Mesenchymal stem cell (in vitro differentiated cells and primary cell): ENCODE results near the gene CTRL.

Experiments used
- DNase-seq: peaks from one replicate; pipeline ENCODE4 v3.0.0-alpha.2; 2013
- H2AFZ ChIP-seq: one replicate; pipeline ENCODE4 v1.6.1; 2013; ENCODE audit warnings: low read depth, mild to moderate bottlenecking, control low read depth, inconsistent platforms, low read length, moderate library complexity
- H2AK5ac ChIP-seq: 2 replicates; pipeline ENCODE4 v1.6.1; 2013; ENCODE audit warnings: low read length, moderate library complexity, mild to moderate bottlenecking, inconsistent platforms; ENCODE audit not compliant: severe bottlenecking
- H2BK120ac ChIP-seq: one replicate; pipeline ENCODE4 v1.6.1; 2013; ENCODE audit warnings: low read depth, mild to moderate bottlenecking, inconsistent platforms, low read length, moderate library complexity
- H2BK12ac ChIP-seq, 2 experiments: one replicate each; pipeline ENCODE4 v1.6.1; 2013; ENCODE audit warnings: inconsistent platforms in 2 of 2, low read length in 2 of 2, mild to moderate bottlenecking in 2 of 2, moderate library complexity in 2 of 2, control low read depth in 1 of 2
- H2BK15ac ChIP-seq: one replicate; pipeline ENCODE4 v1.6.1; 2013; ENCODE audit warnings: mild to moderate bottlenecking, low read depth, inconsistent platforms; ENCODE audit not compliant: poor library complexity, severe bottlenecking
- H2BK5ac ChIP-seq: 2 replicates; pipeline ENCODE4 v1.6.1; 2013; ENCODE audit warnings: low read depth, mild to moderate bottlenecking, low read length, control low read depth, inconsistent platforms; ENCODE audit not compliant: poor library complexity, severe bottlenecking
- H3K14ac ChIP-seq, 2 experiments: one replicate each; pipeline ENCODE4 v1.6.1; 2013; ENCODE audit warnings: inconsistent platforms in 2 of 2, low read length in 2 of 2, control low read depth in 1 of 2, mild to moderate bottlenecking in 1 of 2, moderate library complexity in 1 of 2
- H3K18ac ChIP-seq, 2 experiments: one replicate each; pipeline ENCODE4 v1.6.1; 2013; ENCODE audit warnings: inconsistent platforms in 2 of 2, low read length in 2 of 2, control low read depth in 1 of 2, low read depth in 1 of 2, mild to moderate bottlenecking in 1 of 2
- H3K23ac ChIP-seq, 2 experiments: one replicate each; pipeline ENCODE4 v1.6.1; 2013; ENCODE audit warnings: inconsistent platforms in 2 of 2, low read length in 2 of 2, mild to moderate bottlenecking in 2 of 2, moderate library complexity in 2 of 2, control low read depth in 1 of 2
- H3K27ac ChIP-seq: 2 replicates; pipeline ENCODE4 v1.5.1; 2013; ENCODE audit warnings: mild to moderate bottlenecking, moderate library complexity, low read length, control low read depth, inconsistent platforms; ENCODE audit not compliant: poor library complexity, severe bottlenecking
- H3K27me3 ChIP-seq, 2 experiments: 2 replicates each; pipeline versions ENCODE4 v1.6.1 to v1.7.0; 2013; ENCODE audit warnings: low read length in 2 of 2, mild to moderate bottlenecking in 2 of 2, moderate library complexity in 2 of 2, control low read depth in 1 of 2, inconsistent platforms in 1 of 2; ENCODE audit not compliant: control insufficient read depth in 1 of 2, insufficient read depth in 1 of 2
- H3K36me3 ChIP-seq, 2 experiments: 2 replicates each; pipeline versions ENCODE4 v1.6.1 to v1.7.0; 2013; ENCODE audit warnings: low read length in 2 of 2, control low read depth in 1 of 2, inconsistent platforms in 1 of 2, low read depth in 1 of 2, mild to moderate bottlenecking in 1 of 2; ENCODE audit not compliant: insufficient read depth in 2 of 2, control insufficient read depth in 1 of 2
- H3K4ac ChIP-seq, 2 experiments: one replicate each; pipeline ENCODE4 v1.6.1; 2013; ENCODE audit warnings: inconsistent platforms in 2 of 2, low read length in 2 of 2, mild to moderate bottlenecking in 2 of 2, moderate library complexity in 2 of 2, control low read depth in 1 of 2, low read depth in 1 of 2
- H3K4me1 ChIP-seq: 2 replicates; pipeline ENCODE4 v1.6.1; 2013; ENCODE audit warnings: low read depth, low read length, control low read depth; ENCODE audit not compliant: control insufficient read depth, insufficient read depth
- H3K4me2 ChIP-seq: 2 replicates; pipeline ENCODE4 v1.6.1; 2013; ENCODE audit warnings: low read length, mild to moderate bottlenecking, inconsistent platforms; ENCODE audit not compliant: poor library complexity, severe bottlenecking
- H3K4me3 ChIP-seq, 2 experiments: 2 replicates each; pipeline versions ENCODE4 v1.5.1 to v1.7.0; 2013; ENCODE audit warnings: low read length in 2 of 2, mild to moderate bottlenecking in 2 of 2, control low read depth in 1 of 2, low read depth in 1 of 2; ENCODE audit not compliant: insufficient read depth in 1 of 2
- H3K79me1 ChIP-seq: replicated peaks from 2 replicates; pipeline ENCODE4 v1.6.1; 2013; ENCODE audit warnings: mild to moderate bottlenecking, control low read depth, low read length, inconsistent platforms; ENCODE audit not compliant: poor library complexity, severe bottlenecking
- H3K9ac ChIP-seq: 2 replicates; pipeline ENCODE4 v1.7.0; 2013; ENCODE audit warnings: mild to moderate bottlenecking, low read length, moderate library complexity
- H3K9me3 ChIP-seq: 2 replicates; pipeline ENCODE4 v1.7.0; 2013; ENCODE audit warnings: mild to moderate bottlenecking, low read length; ENCODE audit not compliant: control insufficient read depth
- H4K8ac ChIP-seq: one replicate; pipeline ENCODE4 v1.6.1; 2013; ENCODE audit warnings: inconsistent platforms, mild to moderate bottlenecking, low read length, moderate library complexity
- H4K91ac ChIP-seq: one replicate; pipeline ENCODE4 v1.6.1; 2013; ENCODE audit warnings: mild to moderate bottlenecking, low read length, inconsistent platforms
- WGBS: methylation state at CpG from one replicate; pipeline ENCODE4 v1.1.7; 2013; ENCODE audit warnings: mixed read lengths; 5-methylcytosine and 5-hydroxymethylcytosine counted together

Gene CTRL

GRCh38 chr16:67944690-67945391 lies 13.2 kb upstream of the CTRL start:
- no peak overlapping the region for H3K4ac ChIP-seq
- H4K91ac ChIP-seq: no peak overlapping the region
- no peak overlapping the region for H2BK15ac ChIP-seq
- no peak overlapping the region for H2BK12ac ChIP-seq
- peak overlapping the region; percentile 65 for H3K9ac ChIP-seq
- peaks cover 89 to 97% of the 10 kb centered on the region in 2 experiments for H3K36me3 ChIP-seq
- no peaks in the 10 kb centered on the region for H3K9me3 ChIP-seq
- no peak for DNase-seq
- no peak overlapping the region for H3K27ac ChIP-seq
- H4K8ac ChIP-seq: no peak overlapping the region
- no peak overlapping the region for H2BK120ac ChIP-seq
- H3K14ac ChIP-seq: no peak overlapping the region
- 96% methylated on average over 24 of the region's 24 CpGs for WGBS
- H2AFZ ChIP-seq: no peak overlapping the region
- no peak overlapping the region for H2AK5ac ChIP-seq
- H3K27me3 ChIP-seq: no peaks in the 10 kb centered on the region
- H3K23ac ChIP-seq: no peak overlapping the region
- no peak overlapping the region for H3K4me2 ChIP-seq
- peaks cover 21% of the 10 kb centered on the region for H3K4me1 ChIP-seq
- H3K18ac ChIP-seq: no peak overlapping the region
- H3K4me3 ChIP-seq: no peak overlapping the region
- H2BK5ac ChIP-seq: no peak overlapping the region
- peaks cover 45% of the 10 kb centered on the region for H3K79me1 ChIP-seq

- Histone ChIP-seq H3K9ac (peak within 1 kb of the TSS; percentile 65), H2BK120ac (no peak within 1 kb of the TSS), H4K91ac (peak within 1 kb of the TSS; percentile 8), H3K36me3 (peaks cover 87 to 96% of the 10 kb centered on the region in 2 experiments), H2BK12ac (no peak within 1 kb of the TSS), H3K4me1 (peaks cover 21% of the 10 kb centered on the region), H3K18ac (no peak within 1 kb of the TSS), H3K4me3 (peak within 1 kb of the TSS in 1 of 2 experiments; percentile 33), H3K14ac (no peak within 1 kb of the TSS), H3K27me3 (no peaks in the 10 kb centered on the region), H3K27ac (no peak within 1 kb of the TSS), H3K4me2 (no peak within 1 kb of the TSS), H3K9me3 (no peaks in the 10 kb centered on the region), H2AK5ac (no peak within 1 kb of the TSS), H2AFZ (no peak within 1 kb of the TSS), H4K8ac (no peak within 1 kb of the TSS), H3K23ac (no peak within 1 kb of the TSS), H2BK15ac (no peak within 1 kb of the TSS), H2BK5ac (no peak within 1 kb of the TSS), H3K4ac (no peak within 1 kb of the TSS), H3K79me1 (peaks cover 37% of the 10 kb centered on the region)
- WGBS: 90% methylated on average over 23 of the region's 23 CpGs
- DNase-seq: no peak
Measured at GRCh38 chr16:67943619-67944504, 12.2 kb upstream of the CTRL start, which contains the start of gene LCAT. TSS of gene LCAT (minus strand) at chr16:67944120. CDS start at chr16:67944101, 19 bp downstream.

- no peak overlapping the region for H2BK15ac ChIP-seq
- no peak overlapping the region for H3K4ac ChIP-seq
Measured at GRCh38 chr16:67943256-67943618, 11.6 kb upstream of the CTRL start.

More at GRCh38 chr16:67943256-67943618, 11.6 kb upstream of the CTRL start:
- WGBS: 95% methylated on average over 6 of the region's 6 CpGs
- no peaks in the 10 kb centered on the region for H3K27me3 ChIP-seq
- H3K4me2 ChIP-seq: no peak overlapping the region
- peaks cover 19% of the 10 kb centered on the region for H3K4me1 ChIP-seq
- H3K36me3 ChIP-seq: peaks cover 80 to 90% of the 10 kb centered on the region in 2 experiments
- no peak overlapping the region for H3K18ac ChIP-seq
- H3K79me1 ChIP-seq: peaks cover 31% of the 10 kb centered on the region
- H3K14ac ChIP-seq: no peak overlapping the region
- no peak overlapping the region for H3K4me3 ChIP-seq
- no peak overlapping the region for H3K23ac ChIP-seq
- no peak overlapping the region for H2BK5ac ChIP-seq
- H2AK5ac ChIP-seq: no peak overlapping the region
- H3K9ac ChIP-seq: peak overlapping the region; percentile 65
- H3K27ac ChIP-seq: no peak overlapping the region
- no peaks in the 10 kb centered on the region for H3K9me3 ChIP-seq
- no peak overlapping the region for H2BK120ac ChIP-seq
- H4K8ac ChIP-seq: no peak overlapping the region
- H4K91ac ChIP-seq: peak overlapping the region; percentile 8
- H2BK12ac ChIP-seq: no peak overlapping the region
- DNase-seq: no peak
- H2AFZ ChIP-seq: no peak overlapping the region
